B cell (primary cell): ENCODE measurements around the gene AGAP1. TPM values are rescaled to one million over a fixed set of nuclear protein-coding genes. Genes with fewer than 3 reads are reported as not detected.

Source experiments
- ATAC-seq: fragments of 200-7000 bp; cut with Tn5 transposase; one replicate; pipeline ENCODE4 v1.10.0; 2021; ENCODE audit warnings: low read depth, mild to moderate bottlenecking, moderate number of reproducible peaks, moderate library complexity
- CTCF ChIA-PET: fragments of 350-600 bp; sonication (Branson Sonifier 250); formaldehyde crosslinking; loops from one replicate; lab custom pipeline; 2021; ENCODE audit warnings: antibody characterized with exemption, inconsistent platforms; lab: Charles Lee
- POLR2A ChIA-PET: fragments of 350-600 bp; sonication (Branson Sonifier 250); formaldehyde crosslinking; loops from one replicate; lab custom pipeline; 2021; ENCODE audit warnings: antibody characterized with exemption; lab: Charles Lee
- DNase-seq: peaks from one replicate; pipeline ENCODE4 v3.0.0; 2013
- H2AFZ ChIP-seq: 2 replicates; pipeline ENCODE4 v1.6.1; 2012; ENCODE audit warnings: mild to moderate bottlenecking, low read depth, low read length; ENCODE audit not compliant: insufficient read depth, poor library complexity, severe bottlenecking
- H3K27ac ChIP-seq, 2 donors: 1 replicate in 1 of 2; 2 replicates in 1 of 2; pipeline ENCODE4 v1.5.1; 2012 to 2013; ENCODE audit warnings: low read length in 2 of 2, mild to moderate bottlenecking in 2 of 2, moderate library complexity in 1 of 2
- H3K27me3 ChIP-seq, 4 experiments: fragments of 200-600 bp in 1 of 4; sonication (generic) in 1 of 4; replicated peaks in 1 of 4; 1 replicate in 2 of 4; 2 replicates in 2 of 4; pipeline versions ENCODE4 v1.6.1 to v1.7.0; 2013 to 2016; ENCODE audit warnings: low read length in 3 of 4, mild to moderate bottlenecking in 2 of 4, mixed read lengths in 1 of 4, moderate library complexity in 1 of 4; ENCODE audit not compliant: insufficient read depth in 4 of 4, control insufficient read depth in 3 of 4; ENCODE audit errors: control extremely low read depth in 1 of 4
- H3K36me3 ChIP-seq, 2 experiments: replicated peaks in 1 of 2; 1 replicate in 1 of 2; 2 replicates in 1 of 2; pipeline versions ENCODE4 v1.6.1 to v1.7.1; 2013; ENCODE audit warnings: low read length in 1 of 2; ENCODE audit not compliant: insufficient read depth in 2 of 2, control insufficient read depth in 1 of 2; ENCODE audit errors: control extremely low read depth in 1 of 2, extremely low read depth in 1 of 2
- H3K4me1 ChIP-seq, 2 donors: fragments of 200-600 bp in 1 of 2; sonication (generic) in 1 of 2; 1 replicate in 1 of 2; 2 replicates in 1 of 2; pipeline versions ENCODE4 v1.5.1 to v1.6.1; 2013 to 2017; ENCODE audit warnings: low read length in 2 of 2; ENCODE audit not compliant: control insufficient read depth in 2 of 2, insufficient read depth in 2 of 2
- H3K4me2 ChIP-seq: replicated peaks from 2 replicates; pipeline ENCODE3; 2012; ENCODE audit warnings: mild to moderate bottlenecking, low read depth, low read length; ENCODE audit not compliant: poor library complexity, severe bottlenecking
- H3K4me3 ChIP-seq, 5 experiments: fragments of 200-600 bp in 1 of 5; sonication (generic) in 1 of 5; 1 replicate in 3 of 5; 2 replicates in 2 of 5; pipeline versions ENCODE4 v1.5.1 to v1.7.0; 2011 to 2016; ENCODE audit warnings: low read length in 4 of 5, mild to moderate bottlenecking in 4 of 5, low read depth in 2 of 5, control low read depth in 1 of 5, moderate library complexity in 1 of 5; ENCODE audit not compliant: insufficient read depth in 1 of 5; ENCODE audit errors: control extremely low read depth in 1 of 5, extremely low read depth in 1 of 5
- H3K79me2 ChIP-seq: fragments of 200-600 bp; sonication (generic); one replicate; pipeline ENCODE4 v1.6.0; 2016; ENCODE audit warnings: low read length; ENCODE audit not compliant: control insufficient read depth, insufficient read depth
- H3K9ac ChIP-seq: fragments of 200-600 bp; sonication (generic); 2 replicates; pipeline ENCODE4 v1.6.1; 2017; ENCODE audit warnings: mild to moderate bottlenecking, low read length, moderate library complexity
- H3K9me3 ChIP-seq, 3 donors: one replicate each; pipeline versions ENCODE4 v1.6.1 to v1.7.1; 2013; ENCODE audit warnings: low read length in 2 of 3; ENCODE audit not compliant: control insufficient read depth in 2 of 3, insufficient read depth in 1 of 3; ENCODE audit errors: control extremely low read depth in 1 of 3
- H4K20me1 ChIP-seq: 2 replicates; pipeline ENCODE4 v1.6.0; 2012; ENCODE audit warnings: mild to moderate bottlenecking, low read length; ENCODE audit not compliant: insufficient read depth, control insufficient read depth, poor library complexity, severe bottlenecking
- H3K27ac Mint-ChIP-seq: one replicate; pipeline ENCODE4 v1.8.0; 2021; ENCODE audit warnings: mixed read lengths
- H3K27me3 Mint-ChIP-seq: one replicate; pipeline ENCODE4 v1.8.0; 2021; ENCODE audit warnings: mixed read lengths
- H3K4me1 Mint-ChIP-seq: one replicate; pipeline ENCODE4 v1.8.0; 2021; ENCODE audit warnings: mixed read lengths
- H3K4me3 Mint-ChIP-seq: one replicate; pipeline ENCODE4 v1.8.0; 2021; ENCODE audit warnings: mixed read lengths
- H3K9me3 Mint-ChIP-seq: one replicate; pipeline ENCODE4 v1.8.0; 2022; ENCODE audit warnings: mixed read lengths; ENCODE audit not compliant: insufficient read depth
- CTCF ChIP-seq: fragments of 200-600 bp; IDR thresholded peaks from one replicate; pipeline ENCODE4 v1.8.0; 2022; ENCODE audit warnings: antibody characterized with exemption, mild to moderate bottlenecking
- EZH2 ChIP-seq: IDR thresholded peaks from 2 replicates; pipeline ENCODE4 v1.6.1; 2012; ENCODE audit warnings: borderline replicate concordance, low read depth, mild to moderate bottlenecking, moderate library complexity, low read length; ENCODE audit not compliant: insufficient read depth, poor library complexity, severe bottlenecking
- WGBS: methylation state at CpG from one replicate; pipeline ENCODE4 v1.1.5; 2013; ENCODE audit warnings: missing lambda C conversion rate; ENCODE audit not compliant: insufficient coverage; 5-methylcytosine and 5-hydroxymethylcytosine counted together
- intact Hi-C: fragments of 100-400 bp; cut with micrococcal nuclease; formaldehyde crosslinking; loops from one replicate; pipeline ENCODE4 v1.10.0; 2022
- polyA plus RNA-seq: library from polyadenylated mRNA; depleted of rRNA; stranded (reverse); fragments of >200 nt; gene quantifications from 2 replicates; pipeline ENCODE4 v1.2.3, GENCODE V29; 2012
- total RNA-seq, 2 donors: library from RNA; stranded (reverse); fragments of 120-200 nt in 1 of 2; gene quantifications; 1 replicate in 1 of 2; 2 replicates in 1 of 2; pipeline versions ENCODE4 v1.2.3 to v1.2.4, GENCODE V29; 2013 to 2022

Gene AGAP1
- total and polyA plus RNA-seq, 2 donors (not counting 1 experiment from before 2014, with no cell fraction given): 0.01 TPM; not detected in 1

GRCh38 chr2:235614900-235615712, 121.3 kb downstream of the AGAP1 start:
- Mint-ChIP-seq H3K4me1 (peaks cover 4% of the 10 kb centered on the region), H3K9me3 (peaks cover 5% of the 10 kb centered on the region), H3K4me3 (no peak overlapping the region), H3K27me3 (peaks cover 17% of the 10 kb centered on the region), H3K27ac (no peak overlapping the region)
- no peak overlapping the region for H3K4me3 ChIP-seq
- TF ChIP-seq EZH2: no peak
- TF ChIP-seq CTCF: no peak
- no peak overlapping the region for H3K9ac ChIP-seq
- no peaks in the 10 kb centered on the region for H4K20me1 ChIP-seq
- ChIA-PET CTCF (no interaction called here), POLR2A (no interaction called here)
- DNase-seq: no peak
- H3K36me3 ChIP-seq: no peaks in the 10 kb centered on the region
- no peaks in the 10 kb centered on the region for H3K27me3 ChIP-seq
- H2AFZ ChIP-seq: no peak overlapping the region
- H3K4me2 ChIP-seq: no peak overlapping the region
- no peak for ATAC-seq
- intact Hi-C loops: no loop called here
- no peaks in the 10 kb centered on the region for H3K79me2 ChIP-seq
- H3K27ac ChIP-seq: no peak overlapping the region
- WGBS: 90% methylated on average over 7 of the region's 11 CpGs
- H3K9me3 ChIP-seq: peaks cover 0 to 6% (median 0%) of the 10 kb centered on the region in 3 donors
- no peaks in the 10 kb centered on the region for H3K4me1 ChIP-seq

- Mint-ChIP-seq H3K27ac (no peak overlapping the region), H3K4me3 (no peak overlapping the region), H3K27me3 (peaks cover 16% of the 10 kb centered on the region), H3K4me1 (peaks cover 4% of the 10 kb centered on the region), H3K9me3 (peaks cover 3% of the 10 kb centered on the region)
- no peaks in the 10 kb centered on the region for H4K20me1 ChIP-seq
- intact Hi-C loops: no loop called here
- H3K9ac ChIP-seq: no peak overlapping the region
- TF ChIP-seq EZH2: no peak
- no peak for TF ChIP-seq CTCF
- CTCF ChIA-PET: no interaction called here
- H3K27ac ChIP-seq: no peak overlapping the region
- H3K4me2 ChIP-seq: no peak overlapping the region
- WGBS: no CpG with 5 or more reads among the region's 2 CpGs
- no peak overlapping the region for H2AFZ ChIP-seq
- H3K79me2 ChIP-seq: no peaks in the 10 kb centered on the region
- DNase-seq (no peak), ATAC-seq (no peak)
- H3K36me3 ChIP-seq: no peaks in the 10 kb centered on the region
- POLR2A ChIA-PET: no interaction called here
- H3K4me3 ChIP-seq: no peak overlapping the region
- H3K27me3 ChIP-seq: no peaks in the 10 kb centered on the region
- H3K4me1 ChIP-seq: no peaks in the 10 kb centered on the region
- peaks cover 0 to 8% (median 0%) of the 10 kb centered on the region in 3 donors for H3K9me3 ChIP-seq
Observed at GRCh38 chr2:235616885-235617284, 123.0 kb downstream of the AGAP1 start.
